ENCODE data around the gene MAML3.

MAML3 gene

DNA sequence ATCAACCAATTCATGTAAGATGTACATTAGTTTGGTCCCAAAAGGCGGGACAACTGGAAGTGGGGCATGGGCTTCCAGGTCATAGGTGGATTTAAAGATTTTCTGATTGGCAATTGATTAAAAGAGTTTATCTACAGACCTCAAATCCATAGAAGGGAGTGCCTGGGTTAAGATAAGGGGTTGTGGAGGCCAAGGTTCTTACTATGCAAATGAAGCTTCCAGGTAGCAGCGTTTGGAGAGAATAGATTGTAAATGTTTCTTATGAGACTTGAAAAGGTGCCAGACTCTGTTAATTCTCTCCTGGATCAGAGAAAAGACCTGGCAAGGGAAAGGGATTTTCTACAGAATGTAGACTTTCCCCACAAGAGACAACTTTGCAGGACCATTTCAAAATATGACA, 485.9 kb downstream of the MAML3 start:
- DNase-seq: no peak

Measured in activated CD4-positive, alpha-beta T cell treated with anti-CD3 and anti-CD28 coated beads for 1 hour (primary cell).